ENCODE data around the gene SLF1. TPM values are rescaled to one million over a fixed set of nuclear protein-coding genes. Genes with fewer than 3 reads are reported as not detected.

SLF1 gene
- total and polyA plus RNA-seq, 9 of the 15 experiments (the other 6 are each of a cell fraction or from before 2014, with no cell fraction given), result 9.8 to 31.1 (median 16.3) TPM

GRCh38 chr5:94702729-94703128 lies 84.3 kb downstream of the SLF1 start:
- DNase-seq (ENCODE audit: extremely low read depth in 1 of 4, low spot score in 3 of 4), result no peak
- WGBS (ENCODE audit: insufficient coverage, low coverage, missing lambda C conversion rate), result 100% methylated on average over 1 of the region's 1 CpG
- Histone ChIP-seq H3K4me3 (no peak overlapping the region), H3K9me3 (replicated peaks; ENCODE audit: control insufficient read depth, insufficient read depth, low read depth, low read length) (no peaks in the 10 kb centered on the region), H3K27ac (ENCODE audit: extremely low read depth, low read depth, low read length) (no peak overlapping the region), H3K9me1 (ENCODE audit: control insufficient read depth, insufficient read depth, low read length) (no peaks in the 10 kb centered on the region), H3K4me2 (ENCODE audit: insufficient read depth, low read length) (no peak overlapping the region), H3K27me3 (ENCODE audit: control insufficient read depth in 2 of 2, insufficient read depth in 2 of 2, low read length in 2 of 2) (no peaks in the 10 kb centered on the region), H2AFZ (ENCODE audit: low read depth, low read length) (no peak overlapping the region), H3K79me2 (ENCODE audit: control insufficient read depth, insufficient read depth, low read length) (no peaks in the 10 kb centered on the region), H3K36me3 (ENCODE audit: control insufficient read depth, insufficient read depth, low read length) (0 out of 3 replicates have a peak, but pooled peaks cover 3% of the 10 kb centered on the region), H3K9ac (ENCODE audit: insufficient read depth in 1 of 2, low read depth in 2 of 2, low read length in 2 of 2) (no peak overlapping the region), H3K4me1 (replicated peaks in 1 of 2; ENCODE audit: control insufficient read depth in 2 of 2, insufficient read depth in 2 of 2, low read length in 2 of 2) (no peaks in the 10 kb centered on the region), H4K20me1 (replicated peaks; ENCODE audit: control insufficient read depth, insufficient read depth, low read length) (no peaks in the 10 kb centered on the region)
- in situ Hi-C loops (cut with MboI), result no loop called here
- no peak for ATAC-seq
- BruUV-seq (replicated peaks), result no TSS peak
- FAIRE-seq, result no peak
- ChIA-PET CTCF (ENCODE audit: low intra/inter-chr PET ratio) (no interaction called here), POLR2A (no interaction called here)
- intact Hi-C loops (cut with micrococcal nuclease), result no loop called here
- TF ChIP-seq ZNF280B (CRISPR knock-in tag; IDR thresholded peaks at IDR 0.05), result no peak
- no peak for TF ChIP-seq RERE (CRISPR knock-in tag; IDR thresholded peaks at IDR 0.05; ENCODE audit: borderline replicate concordance)
- TF ChIP-seq PATZ1 (CRISPR knock-in tag; IDR thresholded peaks at IDR 0.05; ENCODE audit: borderline replicate concordance), result no peak
- TF ChIP-seq ID3 (CRISPR knock-in tag; IDR thresholded peaks at IDR 0.05), result no peak
- TF ChIP-seq ID3 (tag; IDR thresholded peaks at IDR 0.05), result no peak
- TF ChIP-seq DACH1 (IDR thresholded peaks at IDR 0.05; ENCODE audit: partially characterized antibody), result no peak
- no peak for TF ChIP-seq ZBTB5 (IDR thresholded peaks at IDR 0.05)

Measured in K562 (cell line).